ENCODE measurements around the gene SNX32. TPM values are rescaled to one million over a fixed set of nuclear protein-coding genes. Genes with fewer than 3 reads are reported as not detected.

The SNX32 gene
- total RNA-seq, 1 experiment from 2014 or later: not detected

DNA sequence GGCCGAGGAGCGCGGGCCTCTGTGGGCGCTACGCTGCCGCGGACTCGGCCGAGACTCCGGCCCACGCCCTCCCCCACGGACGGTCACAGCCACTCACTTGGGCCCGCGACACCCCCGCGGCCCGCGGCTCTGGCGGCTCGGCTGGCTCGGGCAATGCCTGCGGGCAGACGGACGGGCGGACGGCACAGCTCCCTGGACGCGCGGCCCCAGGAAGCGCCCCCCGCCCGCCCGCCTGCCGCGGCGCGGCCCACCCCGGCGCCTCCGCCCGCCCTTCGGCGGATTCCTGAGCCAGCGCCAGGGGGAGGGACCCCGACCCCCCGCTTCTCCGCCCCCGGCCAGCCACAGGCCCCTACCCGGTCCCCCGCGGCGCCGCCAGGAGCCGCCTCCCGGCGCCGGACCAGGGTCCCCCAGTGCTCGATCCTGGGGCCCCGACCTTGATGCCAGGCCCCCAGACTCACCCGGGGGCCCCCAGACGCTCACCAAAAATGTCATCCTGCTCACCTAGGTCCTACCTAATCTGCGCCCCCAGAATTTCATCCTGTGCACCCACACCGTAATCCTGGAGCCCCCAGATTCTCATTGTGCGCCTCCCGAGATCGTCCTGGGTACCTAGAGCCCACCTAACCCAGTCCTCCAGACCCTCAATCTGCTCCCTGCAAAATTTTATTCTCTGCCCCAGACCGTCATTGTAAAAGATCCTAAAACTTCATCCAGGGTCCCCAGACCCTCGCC lies 39.0 kb downstream of the SNX32 start, which contains the start of gene EFEMP2:
EFEMP2 (minus strand) TSS at position 215 of the 732 bp plus-strand sequence. CDS start 446 bp downstream, outside the sequence.
- H3K27ac ChIP-seq (ENCODE audit: low read length): peak within 1 kb of the TSS; percentile 86
- H3K4me3 ChIP-seq (ENCODE audit: low read depth in 2 of 2, low read length in 2 of 2): peak within 1 kb of the TSS; percentile 57 to 73
- intact Hi-C loops (cut with micrococcal nuclease; ENCODE audit: unreplicated experiment) (no loop called here), in situ Hi-C loops (cut with HindIII; ENCODE audit: low pct_unique_long_range_greater_than_20kb, low sequenced_read_pairs) (no loop called here)
- no peaks in the 10 kb centered on the region for H3K27me3 ChIP-seq (ENCODE audit: control insufficient read depth, insufficient read depth, low read length)
- TF ChIP-seq, protein P1, sequence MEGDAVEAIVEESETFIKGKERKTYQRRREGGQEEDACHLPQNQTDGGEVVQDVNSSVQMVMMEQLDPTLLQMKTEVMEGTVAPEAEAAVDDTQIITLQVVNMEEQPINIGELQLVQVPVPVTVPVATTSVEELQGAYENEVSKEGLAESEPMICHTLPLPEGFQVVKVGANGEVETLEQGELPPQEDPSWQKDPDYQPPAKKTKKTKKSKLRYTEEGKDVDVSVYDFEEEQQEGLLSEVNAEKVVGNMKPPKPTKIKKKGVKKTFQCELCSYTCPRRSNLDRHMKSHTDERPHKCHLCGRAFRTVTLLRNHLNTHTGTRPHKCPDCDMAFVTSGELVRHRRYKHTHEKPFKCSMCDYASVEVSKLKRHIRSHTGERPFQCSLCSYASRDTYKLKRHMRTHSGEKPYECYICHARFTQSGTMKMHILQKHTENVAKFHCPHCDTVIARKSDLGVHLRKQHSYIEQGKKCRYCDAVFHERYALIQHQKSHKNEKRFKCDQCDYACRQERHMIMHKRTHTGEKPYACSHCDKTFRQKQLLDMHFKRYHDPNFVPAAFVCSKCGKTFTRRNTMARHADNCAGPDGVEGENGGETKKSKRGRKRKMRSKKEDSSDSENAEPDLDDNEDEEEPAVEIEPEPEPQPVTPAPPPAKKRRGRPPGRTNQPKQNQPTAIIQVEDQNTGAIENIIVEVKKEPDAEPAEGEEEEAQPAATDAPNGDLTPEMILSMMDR (IDR thresholded peaks at IDR 0.05): no peak
- TF ChIP-seq POLR2AphosphoS5 (IDR thresholded peaks at IDR 0.05; ENCODE audit: low read depth, low read length): no peak; the same call in 1 of the 2 replicates
- 0 out of 2 replicates have a peak, but pooled peaks have one; percentile 31 for TF ChIP-seq SIN3A (IDR thresholded peaks at IDR 0.05; ENCODE audit: borderline replicate concordance, insufficient read depth, low read depth, low read length)
- no peak for TF ChIP-seq TCF7L2 (IDR thresholded peaks at IDR 0.05; ENCODE audit: low read depth, low read length)
- no peaks in the 10 kb centered on the region for H3K9me3 ChIP-seq (ENCODE audit: control insufficient read depth, insufficient read depth, low read depth, low read length)
- H3K36me3 ChIP-seq (ENCODE audit: control insufficient read depth, insufficient read depth, low read length): no peaks in the 10 kb centered on the region
- peaks cover 12% of the 10 kb centered on the region for H3K4me1 ChIP-seq (ENCODE audit: control insufficient read depth, insufficient read depth, low read length)
- TSS peak; percentile 97 for BruUV-seq (replicated peaks)
- ATAC-seq (peak; percentile 6), DNase-seq (ENCODE audit: low read depth, low spot score) (no peak)
- ChIA-PET CTCF (interaction anchor here (0.7 to 1.6 kb wide), 2 partner anchors 12 to 185 kb away, joined by 5 to 6 read pairs; no protein-coding TSS in a partner anchor), POLR2A (interaction anchor here (0.5 kb wide), 1 partner anchor 1561 kb away, joined by 11 read pairs; no protein-coding TSS in a partner anchor)

DNA sequence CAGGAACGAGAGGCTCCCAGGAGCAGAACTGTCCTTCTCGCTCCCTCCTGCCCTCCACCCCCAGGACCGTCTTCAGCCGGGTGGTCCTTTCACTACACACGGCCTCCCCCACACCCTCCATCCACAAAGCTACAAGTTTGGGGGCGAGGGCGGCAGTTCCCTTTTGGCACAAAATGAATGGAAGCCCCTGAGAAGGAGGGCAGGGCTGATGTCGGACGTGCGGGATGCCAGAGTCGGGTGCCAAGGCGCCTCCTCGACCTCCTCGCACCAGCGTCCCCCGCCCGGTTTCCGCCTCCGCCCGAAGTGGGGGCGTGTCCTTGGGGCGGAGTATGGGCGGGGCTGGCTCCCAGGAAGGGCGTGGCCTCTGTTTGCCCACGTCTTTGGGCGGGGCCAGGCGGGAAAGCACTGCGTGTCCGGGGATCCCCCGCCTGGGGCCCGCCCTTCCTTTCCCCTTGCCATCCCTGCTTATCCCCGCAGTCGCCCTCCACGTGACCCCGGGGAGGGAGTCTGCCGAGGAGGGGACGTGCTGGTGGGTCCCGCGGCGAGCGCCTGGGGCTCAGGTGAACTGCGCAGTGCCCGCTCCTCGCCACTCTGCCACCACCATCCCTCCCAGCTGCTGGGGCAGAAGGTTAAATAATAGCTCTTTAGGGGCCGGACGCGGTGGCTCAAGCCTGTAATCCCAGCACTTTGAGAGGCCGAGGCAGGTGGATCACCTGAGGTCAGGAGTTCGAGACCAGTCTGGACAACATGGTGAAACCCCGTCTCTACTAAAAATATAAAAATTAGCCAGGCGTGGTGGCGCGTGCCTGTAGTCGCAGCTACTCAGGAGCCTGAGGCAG lies 39.8 kb downstream of the SNX32 start:
- Histone ChIP-seq H3K4me1 (ENCODE audit: control insufficient read depth, insufficient read depth, low read length) (peaks cover 12% of the 10 kb centered on the region), H3K36me3 (ENCODE audit: control insufficient read depth, insufficient read depth, low read length) (no peaks in the 10 kb centered on the region), H3K27ac (ENCODE audit: low read length) (peak overlapping the region; percentile 86), H3K4me3 (ENCODE audit: low read depth in 2 of 2, low read length in 2 of 2) (peak overlapping the region; percentile 57 to 73), H3K9me3 (ENCODE audit: control insufficient read depth, insufficient read depth, low read depth, low read length) (no peaks in the 10 kb centered on the region), H3K27me3 (ENCODE audit: control insufficient read depth, insufficient read depth, low read length) (no peaks in the 10 kb centered on the region)
- intact Hi-C loops (cut with micrococcal nuclease; ENCODE audit: unreplicated experiment): no loop called here
- peak; percentile 61; the same call in 1 of the 2 replicates for TF ChIP-seq POLR2AphosphoS5 (IDR thresholded peaks at IDR 0.05; ENCODE audit: low read depth, low read length)
- TF ChIP-seq, protein P2, sequence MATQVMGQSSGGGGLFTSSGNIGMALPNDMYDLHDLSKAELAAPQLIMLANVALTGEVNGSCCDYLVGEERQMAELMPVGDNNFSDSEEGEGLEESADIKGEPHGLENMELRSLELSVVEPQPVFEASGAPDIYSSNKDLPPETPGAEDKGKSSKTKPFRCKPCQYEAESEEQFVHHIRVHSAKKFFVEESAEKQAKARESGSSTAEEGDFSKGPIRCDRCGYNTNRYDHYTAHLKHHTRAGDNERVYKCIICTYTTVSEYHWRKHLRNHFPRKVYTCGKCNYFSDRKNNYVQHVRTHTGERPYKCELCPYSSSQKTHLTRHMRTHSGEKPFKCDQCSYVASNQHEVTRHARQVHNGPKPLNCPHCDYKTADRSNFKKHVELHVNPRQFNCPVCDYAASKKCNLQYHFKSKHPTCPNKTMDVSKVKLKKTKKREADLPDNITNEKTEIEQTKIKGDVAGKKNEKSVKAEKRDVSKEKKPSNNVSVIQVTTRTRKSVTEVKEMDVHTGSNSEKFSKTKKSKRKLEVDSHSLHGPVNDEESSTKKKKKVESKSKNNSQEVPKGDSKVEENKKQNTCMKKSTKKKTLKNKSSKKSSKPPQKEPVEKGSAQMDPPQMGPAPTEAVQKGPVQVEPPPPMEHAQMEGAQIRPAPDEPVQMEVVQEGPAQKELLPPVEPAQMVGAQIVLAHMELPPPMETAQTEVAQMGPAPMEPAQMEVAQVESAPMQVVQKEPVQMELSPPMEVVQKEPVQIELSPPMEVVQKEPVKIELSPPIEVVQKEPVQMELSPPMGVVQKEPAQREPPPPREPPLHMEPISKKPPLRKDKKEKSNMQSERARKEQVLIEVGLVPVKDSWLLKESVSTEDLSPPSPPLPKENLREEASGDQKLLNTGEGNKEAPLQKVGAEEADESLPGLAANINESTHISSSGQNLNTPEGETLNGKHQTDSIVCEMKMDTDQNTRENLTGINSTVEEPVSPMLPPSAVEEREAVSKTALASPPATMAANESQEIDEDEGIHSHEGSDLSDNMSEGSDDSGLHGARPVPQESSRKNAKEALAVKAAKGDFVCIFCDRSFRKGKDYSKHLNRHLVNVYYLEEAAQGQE (IDR thresholded peaks at IDR 0.05; ENCODE audit: insufficient read depth in 1 of 2, low read depth in 2 of 2, low read length in 1 of 2): no peak
- in situ Hi-C loops (cut with HindIII; ENCODE audit: low pct_unique_long_range_greater_than_20kb, low sequenced_read_pairs): no loop called here
- ATAC-seq (peak; percentile 83), DNase-seq (ENCODE audit: low read depth, low spot score) (no peak)
- BruUV-seq (replicated peaks): no TSS peak
- ChIA-PET POLR2A (interaction anchor here (0.5 to 1.0 kb wide), 3 partner anchors 14 to 211 kb away, joined by 3 to 10 read pairs (median 3); partner anchors contain the start of gene RELA), CTCF (interaction anchor here (0.7 to 1.2 kb wide), 3 partner anchors 11 to 86 kb away, joined by 5 to 24 read pairs (median 6); partner anchors contain the start of gene FIBP)

All from Panc1 (cell line).